ENCODE results near the gene PCDHB7. TPM values are rescaled to one million over a fixed set of nuclear protein-coding genes. Genes with fewer than 3 reads are reported as not detected.
"Not testable (repeated sequence)": the region's sequence is repeated elsewhere in the genome, so short reads cannot be mapped to it uniquely, and the experiment has no call there.

PCDHB7 gene
- total RNA-seq, 1 experiment from 2014 or later: 0.17 TPM

GRCh38 chr5:141192110-141192725, 19.8 kb downstream of the PCDHB7 start, which contains the start of gene PCDHB10 (continued):
- TF ChIP-seq AR (CRISPR knock-in tag; IDR thresholded peaks at IDR 0.05): no peak

- peaks cover 24% of the 10 kb centered on the region for H3K9me3 Mint-ChIP-seq
- POLR2A ChIA-PET; H3K27me3 Mint-ChIP-seq (ENCODE audit: low read depth); DNase-seq (ENCODE audit: low spot score); H3K4me3 Mint-ChIP-seq; H3K4me1 Mint-ChIP-seq; H3K27ac Mint-ChIP-seq; ATAC-seq: not testable (repeated sequence)
- H3K36me3 Mint-ChIP-seq: peaks cover 16% of the 10 kb centered on the region
- CTCF ChIA-PET: interaction anchor here (1.4 kb wide), 1 partner anchor 12 kb away, joined by 7 read pairs; the partner anchor contains the start of gene PCDHB16
These were observed 21.9 kb downstream of the PCDHB7 start for GRCh38 chr5:141194332-141194731.

GRCh38 chr5:141196363-141196762, 23.9 kb downstream of the PCDHB7 start:
- Mint-ChIP-seq H3K9me3 (peaks cover 30% of the 10 kb centered on the region), H3K27me3 (ENCODE audit: low read depth) (no peaks in the 10 kb centered on the region; the same call in none of the 2 replicates), H3K4me3 (no peak overlapping the region), H3K4me1 (peaks cover 10% of the 10 kb centered on the region), H3K27ac (no peak overlapping the region), H3K36me3 (peaks cover 24% of the 10 kb centered on the region)
- ChIA-PET CTCF (interaction anchor here (0.8 to 2.6 kb wide), 5 partner anchors 9 to 50 kb away, joined by 3 to 14 read pairs (median 6); partner anchors contain the start of genes PCDHB14, PCDHB16 and PCDHB9), POLR2A (no interaction called here)
- DNase-seq (ENCODE audit: low spot score) (no peak), ATAC-seq (no peak)
- no peak for TF ChIP-seq AR (CRISPR knock-in tag; IDR thresholded peaks at IDR 0.05)
- TF ChIP-seq FOXK1 (CRISPR knock-in tag; IDR thresholded peaks at IDR 0.05): no peak

GRCh38 chr5:141199359-141200235, 27.2 kb downstream of the PCDHB7 start, which contains the start of gene PCDHB11:
Gene PCDHB11 (plus strand): TSS chr5:141199627. CDS start chr5:141199775, 148 bp downstream.
- H3K36me3 Mint-ChIP-seq: peaks cover 19% of the 10 kb centered on the region
- no peak for TF ChIP-seq CREB1 (CRISPR knock-in tag; IDR thresholded peaks at IDR 0.05)
- no peak for TF ChIP-seq OVOL2 (CRISPR knock-in tag; IDR thresholded peaks at IDR 0.05; ENCODE audit: borderline replicate concordance)
- TF ChIP-seq FOXK1 (CRISPR knock-in tag; IDR thresholded peaks at IDR 0.05): no peak
- TF ChIP-seq CTCF (IDR thresholded peaks at IDR 0.05): peak; percentile 32; the same call in 1 of the 2 replicates
- TF ChIP-seq SMAD4 (CRISPR knock-in tag; IDR thresholded peaks at IDR 0.05): no peak
- ATAC-seq (peak; percentile 67), DNase-seq (ENCODE audit: low spot score) (no peak)
- H3K27me3 Mint-ChIP-seq (ENCODE audit: low read depth): no peaks in the 10 kb centered on the region; the same call in 1 of the 2 replicates
- peak within 1 kb of the TSS; percentile 24 for H3K4me3 Mint-ChIP-seq
- H3K4me1 Mint-ChIP-seq: peaks cover 7% of the 10 kb centered on the region
- CTCF ChIA-PET: interaction anchor here (0.6 to 2.4 kb wide), 44 partner anchors 9 to 368 kb away, joined by 3 to 29 read pairs (median 5); partner anchors contain the start of genes PCDHAC1, PCDHB12, PCDHB13 and PCDHB14
- H3K9me3 Mint-ChIP-seq: peaks cover 27% of the 10 kb centered on the region
- H3K27ac Mint-ChIP-seq: no peak within 1 kb of the TSS
- POLR2A ChIA-PET: no interaction called here

- DNase-seq (ENCODE audit: low spot score); H3K27me3 Mint-ChIP-seq (ENCODE audit: low read depth); H3K4me3 Mint-ChIP-seq; ATAC-seq; H3K4me1 Mint-ChIP-seq; POLR2A ChIA-PET; H3K27ac Mint-ChIP-seq: not testable (repeated sequence)
- Mint-ChIP-seq H3K9me3 (peaks cover 21% of the 10 kb centered on the region), H3K36me3 (peaks cover 17% of the 10 kb centered on the region)
- CTCF ChIA-PET: interaction anchor here (1.0 kb wide), 1 partner anchor 19 kb away, joined by 4 read pairs; the partner anchor contains the start of gene PCDHB16
These were observed 28.7 kb downstream of the PCDHB7 start for GRCh38 chr5:141201126-141201525.

GRCh38 chr5:141201646-141202045, 29.2 kb downstream of the PCDHB7 start:
- ATAC-seq; H3K27me3 Mint-ChIP-seq (ENCODE audit: low read depth); DNase-seq (ENCODE audit: low spot score); H3K4me3 Mint-ChIP-seq; H3K4me1 Mint-ChIP-seq; H3K27ac Mint-ChIP-seq; POLR2A ChIA-PET: not testable (repeated sequence)
- Mint-ChIP-seq H3K9me3 (peaks cover 15% of the 10 kb centered on the region), H3K36me3 (peaks cover 12% of the 10 kb centered on the region)
- CTCF ChIA-PET: interaction anchor here (0.8 to 3.8 kb wide), 5 partner anchors 19 to 52 kb away, joined by 3 to 12 read pairs (median 4); partner anchors contain the start of genes PCDHB14, PCDHB15, PCDHB16 and PCDHB6
